Ureter (tissue), 1 donor: ENCODE measurements around the gene CDKAL1. TPM values are rescaled to one million over a fixed set of nuclear protein-coding genes. Genes with fewer than 3 reads are reported as not detected.
A peak's percentile ranks its signal among the peaks of the same experiment; 100 is the strongest.

Experiments used
- DNase-seq: peaks from one replicate; pipeline ENCODE4 v3.0.0-alpha.2; 2020; ENCODE audit warnings: low spot score
- total RNA-seq: library from RNA; stranded (reverse); gene quantifications from one replicate; pipeline ENCODE4 v1.2.4, GENCODE V29; 2023
- donor health status: DM: yes; HTN: yes; CAD: no.

CDKAL1 gene
- total RNA-seq, 1 donor from 2014 or later = 23.4 TPM

GRCh38 chr6:20965276-20965675 is 431.0 kb downstream of the CDKAL1 start:
- no peak for DNase-seq

DNA sequence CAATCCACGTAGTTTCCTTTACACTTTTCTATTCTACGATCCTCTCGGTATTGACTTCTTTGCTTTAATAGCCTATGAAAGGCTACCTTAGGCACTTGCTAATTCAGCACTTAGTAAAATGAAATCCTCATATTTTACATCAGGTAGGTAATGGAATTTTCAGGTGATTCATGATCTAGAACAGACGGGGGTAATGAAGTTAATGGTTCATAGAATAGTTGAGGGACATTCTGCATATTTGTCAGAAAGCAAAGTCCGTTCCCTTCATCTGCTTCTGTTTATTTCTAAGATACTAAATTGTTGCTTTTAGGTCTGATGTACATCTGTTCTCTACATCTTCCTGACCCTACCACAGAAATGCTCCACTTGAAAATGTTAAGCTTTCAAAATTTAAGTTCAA is 431.7 kb downstream of the CDKAL1 start:
- DNase-seq = no peak

GRCh38 chr6:20969551-20969950 is 435.3 kb downstream of the CDKAL1 start:
- no peak for DNase-seq

DNA sequence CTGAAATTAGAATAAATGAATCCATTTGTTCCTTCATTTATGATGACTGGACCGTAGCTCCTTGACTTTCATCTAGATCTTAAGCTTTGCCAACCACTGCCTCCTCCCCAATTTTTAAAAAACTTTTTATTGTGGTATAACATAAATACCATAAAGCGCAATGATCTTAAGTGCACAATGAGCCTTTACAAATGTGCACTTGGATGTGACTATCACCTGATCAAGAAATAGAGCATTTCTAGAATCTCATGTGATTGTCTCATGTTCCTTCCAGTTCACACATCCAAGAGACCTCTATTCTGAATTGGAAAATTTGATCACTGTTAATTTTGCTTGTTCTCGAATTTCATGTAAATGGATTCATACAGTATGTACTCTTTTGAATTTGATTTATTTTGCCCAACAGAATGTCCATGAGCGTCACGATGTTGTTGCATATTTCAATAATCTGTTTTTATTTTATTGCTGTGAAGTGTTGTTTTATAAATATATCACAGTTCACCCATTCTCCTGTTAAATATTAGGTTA is 442.2 kb downstream of the CDKAL1 start:
- DNase-seq = no peak

DNA sequence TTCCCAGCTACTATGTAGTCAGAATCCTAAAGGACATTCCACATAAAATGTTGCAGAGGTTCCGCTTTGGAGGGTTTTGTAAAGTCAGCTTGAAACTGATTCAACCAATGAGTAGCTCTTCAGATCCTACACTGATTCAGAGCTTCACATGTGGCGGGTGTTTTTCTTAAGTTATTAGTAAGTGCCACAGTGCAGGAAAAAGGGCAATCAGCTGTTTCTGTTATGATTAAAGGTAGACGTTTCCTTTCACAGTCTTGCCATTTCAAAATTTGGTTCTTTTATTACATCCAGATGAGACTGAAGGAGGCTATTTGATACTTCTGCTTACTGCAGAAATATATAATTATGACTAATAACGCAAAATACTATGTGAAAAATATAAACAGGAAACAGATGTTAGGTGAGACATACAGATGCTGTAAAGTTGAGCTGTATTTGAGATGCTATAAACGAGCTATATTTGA is 443.9 kb downstream of the CDKAL1 start:
- DNase-seq = no peak

DNA sequence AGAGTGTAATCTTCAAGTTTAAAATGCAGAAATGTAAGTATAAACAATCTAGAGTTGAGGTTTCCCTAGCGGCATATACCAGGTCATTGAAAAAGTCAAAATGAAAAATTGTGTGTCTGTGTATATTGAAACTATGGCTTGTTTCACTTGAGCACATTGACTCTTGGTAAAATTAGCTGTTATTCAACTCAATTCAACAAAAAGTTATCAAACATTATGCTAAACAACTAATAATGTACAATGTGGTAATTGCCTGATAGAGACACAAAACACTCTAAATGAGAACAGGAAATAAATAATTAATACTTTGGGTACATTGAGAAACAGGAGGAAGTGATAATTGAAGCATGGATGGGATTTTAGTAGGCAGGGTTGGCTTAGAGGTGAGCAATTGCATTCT is 444.8 kb downstream of the CDKAL1 start:
- DNase-seq = no peak

GRCh38 chr6:20983961-20984360 is 449.7 kb downstream of the CDKAL1 start:
- DNase-seq = no peak

- no peak for DNase-seq
Measured at GRCh38 chr6:20985821-20986220, 451.6 kb downstream of the CDKAL1 start.

- DNase-seq = no peak
Measured at GRCh38 chr6:20991910-20992309, 457.7 kb downstream of the CDKAL1 start.

- no peak for DNase-seq
Measured at GRCh38 chr6:20996099-20996498, 461.8 kb downstream of the CDKAL1 start.

DNA sequence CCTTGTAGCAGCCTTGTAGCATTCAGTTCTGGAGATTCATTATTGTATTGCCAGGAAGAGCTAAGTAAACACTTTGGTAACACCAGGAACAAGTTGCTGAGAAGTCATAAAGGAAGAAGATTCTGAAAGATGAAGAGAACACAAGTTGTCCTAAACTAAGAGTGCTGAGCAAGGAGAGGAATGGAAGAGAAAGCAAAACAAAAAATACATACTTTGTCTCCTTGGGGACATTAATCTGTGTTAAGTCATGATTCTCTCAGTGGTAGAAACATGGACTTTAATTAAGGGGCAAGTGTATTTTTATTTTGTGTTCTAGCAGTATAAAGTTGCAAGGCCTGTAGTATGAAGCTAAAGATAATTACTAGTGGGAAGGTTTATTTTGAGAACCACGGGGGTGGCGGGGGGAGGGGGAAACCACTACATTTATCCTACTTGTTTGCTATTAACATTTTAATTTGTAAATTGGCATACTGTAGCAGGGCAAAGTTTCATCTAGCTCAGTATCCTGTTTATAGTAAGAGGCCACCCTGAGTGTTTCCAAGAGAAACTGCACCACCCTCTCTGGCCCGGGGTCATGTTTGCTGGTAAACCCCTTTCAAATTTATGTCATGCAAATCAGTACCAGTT is 463.0 kb downstream of the CDKAL1 start:
- no peak for DNase-seq

- DNase-seq = no peak
Measured at GRCh38 chr6:20997770-20998147, 463.5 kb downstream of the CDKAL1 start.

- no peak for DNase-seq
Measured at GRCh38 chr6:20998748-20999448, 464.6 kb downstream of the CDKAL1 start.

DNA sequence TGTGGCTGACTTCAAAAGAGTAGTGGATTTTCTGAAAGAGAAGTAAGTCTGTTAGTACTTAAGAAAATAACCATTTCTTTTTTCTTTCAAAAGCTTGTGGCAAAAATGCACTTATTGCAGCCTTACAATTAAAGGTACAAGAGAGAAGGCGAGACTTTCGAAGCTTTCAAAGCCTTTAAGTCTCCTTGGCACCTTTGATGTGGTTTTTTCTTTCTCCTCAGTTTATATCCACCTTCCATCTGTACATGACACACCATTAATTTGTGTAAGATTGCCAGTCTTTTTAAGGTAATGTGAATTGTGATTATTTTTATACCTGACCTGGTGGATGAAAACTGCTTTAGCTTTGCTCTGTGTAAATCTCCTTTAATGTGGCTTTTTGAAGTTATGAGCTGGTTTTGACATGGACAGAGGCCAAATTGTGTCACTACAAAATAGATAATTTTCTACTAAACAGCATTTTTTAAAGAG is 466.1 kb downstream of the CDKAL1 start:
- no peak for DNase-seq

- DNase-seq = no peak
Measured at GRCh38 chr6:21001736-21002135, 467.5 kb downstream of the CDKAL1 start.

DNA sequence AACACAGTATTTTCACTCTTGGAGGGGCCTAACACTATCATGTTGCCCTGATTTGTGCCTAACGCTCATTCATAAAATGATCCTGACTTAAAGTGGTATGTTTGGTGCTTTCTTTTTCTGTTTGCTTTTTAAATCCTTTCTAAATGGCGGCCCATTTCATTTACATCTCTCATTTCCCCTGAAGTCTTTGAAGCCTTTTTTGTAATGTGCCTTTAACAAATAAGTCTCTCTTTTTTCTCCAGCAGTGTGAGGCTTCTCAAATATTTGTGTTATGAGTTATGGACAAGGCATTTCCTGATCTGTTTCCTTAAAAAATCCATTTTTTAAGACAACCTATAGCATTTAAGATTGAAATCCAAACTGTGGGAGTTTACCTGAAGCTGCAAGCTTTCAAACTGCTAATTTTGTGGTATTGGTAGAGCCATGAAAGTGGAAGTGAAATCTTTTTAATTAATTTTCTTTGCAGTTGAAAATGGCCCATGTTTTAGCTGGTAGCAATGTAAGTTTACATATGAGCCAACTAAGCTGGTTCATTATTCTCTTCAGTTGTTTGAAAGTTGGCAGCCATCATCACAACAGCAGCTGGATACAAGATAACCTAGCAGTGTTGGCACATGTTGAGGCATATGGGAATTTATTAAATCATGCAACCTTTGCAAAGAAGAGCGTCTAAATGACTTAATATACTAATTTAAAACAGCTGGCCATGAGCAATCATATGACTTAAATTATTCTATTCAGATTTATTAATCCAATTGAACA is 469.7 kb downstream of the CDKAL1 start:
- no peak for DNase-seq

GRCh38 chr6:21005816-21006570 is 471.7 kb downstream of the CDKAL1 start:
- DNase-seq = no peak

DNA sequence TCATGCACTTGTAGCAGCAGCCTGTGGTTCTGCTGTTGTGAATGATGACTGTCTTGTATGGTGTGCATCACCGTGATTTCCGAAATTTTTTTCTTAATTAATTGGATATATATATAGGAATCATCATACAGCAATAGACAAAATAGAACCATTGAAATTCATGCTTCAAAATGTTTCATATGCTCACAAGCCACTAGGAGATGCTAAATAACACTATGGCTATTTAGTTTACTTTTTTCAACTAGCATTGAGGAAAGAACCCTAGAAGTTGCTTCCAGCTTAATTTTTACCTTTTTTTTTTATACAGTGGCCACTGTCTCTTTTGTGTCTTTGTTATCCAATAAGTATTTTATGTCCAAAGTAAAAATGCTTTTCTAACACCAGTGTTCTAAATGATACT is 485.4 kb downstream of the CDKAL1 start:
- no peak for DNase-seq

DNA sequence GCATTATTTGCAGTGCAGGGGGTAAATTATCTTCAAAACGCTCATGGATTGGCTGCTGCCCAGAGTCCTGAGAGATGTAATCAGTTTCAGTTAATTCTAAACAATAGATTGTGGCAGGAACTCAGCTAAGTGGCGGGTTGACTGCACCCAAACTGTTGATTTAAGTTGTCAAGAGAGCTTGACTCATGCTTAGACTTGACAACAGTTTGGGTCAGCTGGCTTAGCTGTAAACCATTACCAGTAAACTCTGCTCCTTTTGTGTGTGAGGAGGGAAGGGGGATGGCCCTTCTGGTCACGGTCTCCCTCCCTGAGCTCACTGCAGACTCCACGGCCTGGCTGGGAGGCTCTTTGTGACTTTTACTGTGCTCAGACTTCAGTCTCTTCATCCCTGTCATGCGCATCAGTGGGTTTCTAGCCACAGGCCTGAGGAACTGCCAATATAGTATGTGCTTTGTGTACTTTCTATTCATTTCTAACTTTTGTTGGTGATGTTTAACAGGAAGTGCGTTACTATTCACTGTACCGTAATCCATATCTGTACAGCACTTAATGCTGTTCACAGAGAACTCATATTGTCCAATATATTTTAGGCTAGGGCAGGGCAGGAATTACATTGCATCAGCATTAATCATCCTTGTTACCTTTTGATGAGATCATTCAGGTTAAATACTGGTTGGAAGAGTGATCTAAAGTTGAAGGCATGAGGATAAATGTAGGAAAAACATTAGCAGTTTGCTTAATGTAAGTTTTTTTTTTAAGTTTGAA is 488.3 kb downstream of the CDKAL1 start:
- DNase-seq = peak; percentile 72

DNA sequence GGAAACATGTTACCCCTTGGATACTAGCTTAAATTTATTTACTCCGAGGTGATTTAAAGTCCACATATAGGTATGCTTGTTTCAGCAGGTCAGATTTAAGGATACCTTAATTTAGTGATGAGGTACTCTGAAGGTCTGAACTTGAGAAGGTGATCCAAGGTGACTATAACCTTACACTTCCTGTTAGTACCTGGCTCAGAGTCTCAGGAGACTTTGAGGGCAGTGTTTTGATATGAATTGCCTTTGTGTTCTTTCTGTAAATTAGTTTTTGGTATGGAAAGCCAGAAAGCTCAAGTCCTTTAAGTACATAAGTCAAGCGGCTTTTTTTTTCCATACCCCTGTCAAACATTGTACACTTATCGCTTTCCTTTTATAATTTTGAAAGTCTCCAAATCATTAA is 489.0 kb downstream of the CDKAL1 start:
- no peak for DNase-seq

GRCh38 chr6:21024616-21025015 is 490.4 kb downstream of the CDKAL1 start:
- no peak for DNase-seq
